H9 (cell line): ENCODE measurements around the gene UBE4B. TPM values are rescaled to one million over a fixed set of nuclear protein-coding genes. Genes with fewer than 3 reads are reported as not detected.
"Not testable (repeated sequence)": the region's sequence is repeated elsewhere in the genome, so short reads cannot be mapped to it uniquely, and the experiment has no call there.

Experiments
- DNase-seq: peaks from one replicate; pipeline ENCODE4 v3.0.0-alpha.2; 2017
- H2AFZ ChIP-seq: one replicate; pipeline ENCODE4 v1.6.1; 2013; ENCODE audit warnings: mild to moderate bottlenecking, low read length, control low read depth, moderate library complexity
- H2AK5ac ChIP-seq: 2 replicates; pipeline ENCODE4 v1.6.1; 2013; ENCODE audit warnings: low read length, control low read depth, mixed read lengths; ENCODE audit not compliant: insufficient read length
- H2BK120ac ChIP-seq: one replicate; pipeline ENCODE4 v1.6.1; 2013; ENCODE audit warnings: low read depth, mild to moderate bottlenecking, low read length, control low read depth, inconsistent platforms; ENCODE audit not compliant: poor library complexity, severe bottlenecking
- H2BK12ac ChIP-seq: 2 replicates; pipeline ENCODE4 v1.6.1; 2013; ENCODE audit warnings: low read length, control low read depth, mixed read lengths, low read depth; ENCODE audit not compliant: insufficient read length
- H2BK15ac ChIP-seq: 2 replicates; pipeline ENCODE4 v1.6.1; 2013; ENCODE audit warnings: low read depth, low read length, control low read depth
- H2BK20ac ChIP-seq: one replicate; pipeline ENCODE4 v1.6.1; 2013; ENCODE audit warnings: low read depth, mild to moderate bottlenecking, low read length, control low read depth, inconsistent platforms; ENCODE audit not compliant: poor library complexity, severe bottlenecking
- H2BK5ac ChIP-seq: 2 replicates; pipeline ENCODE4 v1.6.1; 2013; ENCODE audit warnings: low read length, control low read depth, mixed read lengths; ENCODE audit not compliant: insufficient read length
- H3K14ac ChIP-seq: 2 replicates; pipeline ENCODE4 v1.6.1; 2013; ENCODE audit warnings: low read length, control low read depth; ENCODE audit not compliant: insufficient read depth
- H3K18ac ChIP-seq: 2 replicates; pipeline ENCODE4 v1.6.1; 2013; ENCODE audit warnings: low read depth, mild to moderate bottlenecking, mixed read lengths, low read length, control low read depth; ENCODE audit not compliant: insufficient read length
- H3K23ac ChIP-seq: 2 replicates; pipeline ENCODE4 v1.6.1; 2013; ENCODE audit warnings: low read length, control low read depth, mixed read lengths, low read depth; ENCODE audit not compliant: insufficient read length
- H3K23me2 ChIP-seq: 2 replicates; pipeline ENCODE4 v1.6.1; 2013; ENCODE audit warnings: low read depth, mild to moderate bottlenecking, mixed read lengths, low read length, control low read depth; ENCODE audit not compliant: insufficient read length, poor library complexity, severe bottlenecking
- H3K27ac ChIP-seq: 2 replicates; pipeline ENCODE4 v1.5.1; 2013; ENCODE audit warnings: low read length, control low read depth, mixed read lengths, low read depth; ENCODE audit not compliant: insufficient read length
- H3K27me3 ChIP-seq: 2 replicates; pipeline ENCODE4 v1.6.1; 2013; ENCODE audit warnings: low read length, control low read depth, inconsistent platforms; ENCODE audit not compliant: insufficient read depth
- H3K4ac ChIP-seq: 2 replicates; pipeline ENCODE4 v1.6.1; 2013; ENCODE audit warnings: low read depth, mild to moderate bottlenecking, control low read depth, inconsistent platforms, low read length, moderate library complexity
- H3K4me1 ChIP-seq: 2 replicates; pipeline ENCODE4 v1.6.1; 2013; ENCODE audit warnings: low read length, control low read depth, inconsistent platforms; ENCODE audit not compliant: insufficient read depth
- H3K4me2 ChIP-seq: 2 replicates; pipeline ENCODE4 v1.6.1; 2013; ENCODE audit warnings: low read length, control low read depth, mixed read lengths; ENCODE audit not compliant: insufficient read length, insufficient read depth
- H3K56ac ChIP-seq: 2 replicates; pipeline ENCODE4 v1.6.1; 2013; ENCODE audit warnings: low read depth, mild to moderate bottlenecking, mixed read lengths, low read length, control low read depth; ENCODE audit not compliant: insufficient read length
- H3K79me1 ChIP-seq: 2 replicates; pipeline ENCODE4 v1.6.1; 2013; ENCODE audit warnings: low read depth, mild to moderate bottlenecking, moderate library complexity, low read length, control low read depth, inconsistent platforms; ENCODE audit not compliant: insufficient read depth, poor library complexity, severe bottlenecking
- H3K79me2 ChIP-seq: 2 replicates; pipeline ENCODE4 v1.6.1; 2013; ENCODE audit warnings: low read length, control low read depth, inconsistent platforms; ENCODE audit not compliant: insufficient read depth
- H3K9ac ChIP-seq: 2 replicates; pipeline ENCODE4 v1.6.1; 2013; ENCODE audit warnings: low read length, control low read depth, mixed read lengths; ENCODE audit not compliant: insufficient read length; ENCODE audit errors: extremely low read depth
- H3K9me3 ChIP-seq: one replicate; pipeline ENCODE4 v1.6.1; 2013; ENCODE audit warnings: low read depth, low read length, inconsistent platforms; ENCODE audit not compliant: control insufficient read depth
- H3T11ph ChIP-seq: one replicate; pipeline ENCODE4 v1.6.1; 2013; ENCODE audit warnings: mild to moderate bottlenecking, low read length, control low read depth, inconsistent platforms
- H4K20me1 ChIP-seq: one replicate; pipeline ENCODE4 v1.6.1; 2013; ENCODE audit not compliant: control insufficient read depth, insufficient read length, insufficient read depth
- H4K5ac ChIP-seq: 2 replicates; pipeline ENCODE4 v1.6.1; 2013; ENCODE audit warnings: low read depth, mild to moderate bottlenecking, mixed read lengths, low read length, control low read depth; ENCODE audit not compliant: insufficient read length
- H4K8ac ChIP-seq: replicated peaks from 2 replicates; pipeline ENCODE4 v1.6.1; 2013; ENCODE audit warnings: low read length, control low read depth, mixed read lengths, low read depth; ENCODE audit not compliant: insufficient read length
- H4K91ac ChIP-seq: 2 replicates; pipeline ENCODE4 v1.6.1; 2013; ENCODE audit warnings: low read depth, mild to moderate bottlenecking, moderate library complexity, mixed read lengths, low read length, control low read depth; ENCODE audit not compliant: insufficient read length
- H3K27ac Mint-ChIP-seq, 3 experiments: 2 replicates in 2 of 3; 3 replicates in 1 of 3; pipeline ENCODE4 v1.8.0; 2020 to 2021; ENCODE audit warnings: mixed read lengths in 3 of 3, mild to moderate bottlenecking in 1 of 3, moderate library complexity in 1 of 3
- H3K27me3 Mint-ChIP-seq: 2 replicates; pipeline ENCODE4 v1.8.0; 2021; ENCODE audit warnings: low read depth, mild to moderate bottlenecking, moderate library complexity, mixed read lengths
- H3K36me3 Mint-ChIP-seq, 3 experiments: 2 replicates in 2 of 3; 3 replicates in 1 of 3; pipeline ENCODE4 v1.8.0; 2020 to 2021; ENCODE audit warnings: low read depth in 3 of 3, mixed read lengths in 3 of 3; ENCODE audit not compliant: insufficient read depth in 1 of 3
- H3K4me1 Mint-ChIP-seq, 2 experiments: 2 replicates each; pipeline ENCODE4 v1.8.0; 2020; ENCODE audit warnings: mixed read lengths in 2 of 2
- H3K4me3 Mint-ChIP-seq, 2 experiments: 2 replicates in 1 of 2; 3 replicates in 1 of 2; pipeline ENCODE4 v1.8.0; 2020 to 2021; ENCODE audit warnings: mild to moderate bottlenecking in 2 of 2, mixed read lengths in 2 of 2, moderate library complexity in 1 of 2
- H3K9me3 Mint-ChIP-seq, 2 experiments: 2 replicates in 1 of 2; 3 replicates in 1 of 2; pipeline ENCODE4 v1.8.0; 2020; ENCODE audit warnings: mild to moderate bottlenecking in 2 of 2, mixed read lengths in 2 of 2, moderate library complexity in 1 of 2
- CTCF ChIP-seq: fragments of 200-600 bp; sonication (generic); conservative IDR thresholded peaks from 3 replicates; pipeline ENCODE4 v1.8.0; 2021; ENCODE audit warnings: antibody characterized with exemption, mild to moderate bottlenecking
- WGBS: extraction: QIAGEN DNeasy Blood & Tissue Kit; methylation state at CpG from one replicate; pipeline ENCODE4 v1.1.7; 2013; ENCODE audit warnings: missing lambda C conversion rate, low lambda C conversion rate, mixed read lengths; ENCODE audit not compliant: insufficient read length; ENCODE audit errors: extremely low coverage; 5-methylcytosine and 5-hydroxymethylcytosine counted together
- total RNA-seq: library from RNA; stranded (reverse); gene quantifications from 2 replicates; pipeline ENCODE4 v1.2.1, GENCODE V29; 2021

Gene UBE4B
- total RNA-seq, 1 experiment from 2014 or later = 67.6 TPM

DNA sequence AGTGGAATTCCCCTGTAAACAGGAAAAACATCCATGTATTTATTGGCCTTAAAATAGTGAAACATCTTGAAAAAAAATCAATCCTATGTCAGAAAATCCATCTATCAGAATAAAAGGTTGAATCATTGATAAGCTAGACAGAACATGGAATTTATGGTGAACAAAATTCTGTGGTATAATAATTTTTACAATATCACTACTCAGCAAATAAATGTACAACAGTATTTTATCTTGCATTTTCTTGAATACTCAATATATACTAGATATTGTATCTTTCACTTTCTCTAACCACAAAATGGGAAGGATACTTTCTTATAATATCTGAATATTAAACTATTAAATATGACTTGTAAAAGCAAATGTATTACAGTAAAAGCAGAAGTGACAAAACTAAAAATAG lies 5.7 kb upstream of the UBE4B start:
- no peak overlapping the region for H3K27ac Mint-ChIP-seq
- Histone ChIP-seq H3K9me3 (no peaks in the 10 kb centered on the region), H3T11ph (no peak overlapping the region), H2BK120ac (no peak overlapping the region), H2AK5ac (no peak overlapping the region), H3K79me1 (no peaks in the 10 kb centered on the region), H3K4ac (no peak overlapping the region), H2BK5ac (no peak overlapping the region), H3K9ac (no peak overlapping the region), H3K4me2 (no peak overlapping the region), H3K56ac (no peak overlapping the region), H3K14ac (no peak overlapping the region), H2BK15ac (no peak overlapping the region), H3K18ac (no peak overlapping the region), H2BK20ac (no peak overlapping the region), H4K8ac (no peak overlapping the region), H3K79me2 (no peaks in the 10 kb centered on the region), H4K5ac (no peak overlapping the region), H3K27ac (no peak overlapping the region), H4K20me1 (no peaks in the 10 kb centered on the region), H3K23ac (no peak overlapping the region), H2BK12ac (no peak overlapping the region), H2AFZ (no peak overlapping the region), H3K4me1 (no peaks in the 10 kb centered on the region), H3K23me2 (no peaks in the 10 kb centered on the region), H4K91ac (no peak overlapping the region), H3K27me3 (no peaks in the 10 kb centered on the region)
- H3K4me3 Mint-ChIP-seq = no peak overlapping the region
- H3K27me3 Mint-ChIP-seq = no peaks in the 10 kb centered on the region
- DNase-seq = no peak
- TF ChIP-seq CTCF = no peak
- H3K4me1 Mint-ChIP-seq = peaks cover under 1% of the 10 kb centered on the region in 2 experiments; a peak in 3 of 4 replicates
- no peaks in the 10 kb centered on the region; a peak in 1 of 7 replicates for H3K36me3 Mint-ChIP-seq
- peaks cover 4 to 5% of the 10 kb centered on the region in 2 experiments; a peak in 4 of 5 replicates for H3K9me3 Mint-ChIP-seq

DNA sequence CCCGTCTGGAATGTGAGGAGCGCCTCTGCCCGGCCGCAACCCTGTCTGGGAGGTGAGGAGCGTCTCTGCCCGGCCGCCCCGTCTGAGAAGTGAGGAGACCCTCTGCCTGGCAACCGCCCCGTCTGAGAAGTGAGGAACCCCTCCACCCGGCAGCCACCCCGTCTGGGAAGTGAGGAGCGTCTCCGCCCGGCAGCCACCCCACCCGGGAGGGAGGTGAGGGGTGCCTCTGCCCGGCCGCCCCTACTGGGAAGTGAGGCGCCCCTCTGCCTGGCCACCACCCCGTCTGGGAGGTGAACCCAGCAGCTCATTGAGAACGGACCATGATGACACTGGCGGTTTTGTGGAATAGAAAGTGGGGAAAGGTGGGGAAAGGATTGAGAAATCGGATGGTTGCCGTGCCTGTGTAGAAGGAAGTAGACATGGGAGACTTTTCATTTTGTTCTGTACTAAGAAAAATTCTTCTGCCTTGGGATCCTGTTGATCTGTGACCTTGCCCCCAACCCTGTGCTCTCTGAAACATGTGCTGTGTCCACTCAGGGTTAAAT lies 3.7 kb upstream of the UBE4B start:
- not testable (repeated sequence) for H2BK15ac ChIP-seq, H2BK120ac ChIP-seq, H3K36me3 Mint-ChIP-seq, DNase-seq, H2AK5ac ChIP-seq, H3K4me1 ChIP-seq, H3K4me2 ChIP-seq, H4K8ac ChIP-seq, H3K18ac ChIP-seq, H2BK20ac ChIP-seq, H3K27me3 Mint-ChIP-seq, H3K4me1 Mint-ChIP-seq, H3K14ac ChIP-seq, H2BK5ac ChIP-seq, H4K20me1 ChIP-seq, H3K56ac ChIP-seq, H3K23ac ChIP-seq, H3K79me2 ChIP-seq, H3K9me3 Mint-ChIP-seq, H3K9ac ChIP-seq, H3K4ac ChIP-seq, H2BK12ac ChIP-seq, H4K91ac ChIP-seq, H4K5ac ChIP-seq, H3K9me3 ChIP-seq, H3K79me1 ChIP-seq, H3K4me3 Mint-ChIP-seq, H3K27ac ChIP-seq, H3K23me2 ChIP-seq, H3K27me3 ChIP-seq, H3T11ph ChIP-seq, H3K27ac Mint-ChIP-seq, H2AFZ ChIP-seq
- WGBS = no CpG with 5 or more reads among the region's 24 CpGs
